Neural progenitor cell (in vitro differentiated cells): ENCODE data around the gene EGR4.

Experiments used
- EZH2phosphoT487 ChIP-seq: fragments of 200-600 bp; sonication (generic); IDR thresholded peaks from 2 replicates; pipeline ENCODE4 v1.6.1; 2017; ENCODE audit warnings: antibody characterized with exemption
- TF ChIP-seq, protein P1 (sequence below): fragments of 200-600 bp; sonication (generic); IDR thresholded peaks from 2 replicates; pipeline ENCODE4 v1.5.1; 2017; ENCODE audit warnings: antibody characterized with exemption, mild to moderate bottlenecking

DNA sequence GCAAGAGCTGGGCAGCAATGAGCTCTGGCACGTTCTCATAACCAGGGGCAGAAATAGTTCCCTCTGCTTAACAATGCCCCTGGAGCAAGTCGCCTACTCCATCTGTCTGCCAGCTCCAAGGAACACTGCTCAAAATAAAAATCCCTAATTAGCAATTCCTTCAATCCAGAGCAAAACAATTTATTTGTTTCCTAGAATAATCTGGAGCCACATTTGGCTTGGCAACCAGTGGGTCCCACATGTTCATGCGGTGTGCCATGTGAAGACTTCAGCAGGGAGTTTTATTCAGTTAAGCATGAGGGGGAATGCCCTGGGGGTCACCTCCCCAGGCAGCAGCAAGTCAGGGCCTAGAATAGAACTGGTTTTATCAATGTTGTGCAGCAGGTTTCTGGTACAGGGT lies 7.6 kb upstream of the EGR4 start:
- TF ChIP-seq, protein P1, sequence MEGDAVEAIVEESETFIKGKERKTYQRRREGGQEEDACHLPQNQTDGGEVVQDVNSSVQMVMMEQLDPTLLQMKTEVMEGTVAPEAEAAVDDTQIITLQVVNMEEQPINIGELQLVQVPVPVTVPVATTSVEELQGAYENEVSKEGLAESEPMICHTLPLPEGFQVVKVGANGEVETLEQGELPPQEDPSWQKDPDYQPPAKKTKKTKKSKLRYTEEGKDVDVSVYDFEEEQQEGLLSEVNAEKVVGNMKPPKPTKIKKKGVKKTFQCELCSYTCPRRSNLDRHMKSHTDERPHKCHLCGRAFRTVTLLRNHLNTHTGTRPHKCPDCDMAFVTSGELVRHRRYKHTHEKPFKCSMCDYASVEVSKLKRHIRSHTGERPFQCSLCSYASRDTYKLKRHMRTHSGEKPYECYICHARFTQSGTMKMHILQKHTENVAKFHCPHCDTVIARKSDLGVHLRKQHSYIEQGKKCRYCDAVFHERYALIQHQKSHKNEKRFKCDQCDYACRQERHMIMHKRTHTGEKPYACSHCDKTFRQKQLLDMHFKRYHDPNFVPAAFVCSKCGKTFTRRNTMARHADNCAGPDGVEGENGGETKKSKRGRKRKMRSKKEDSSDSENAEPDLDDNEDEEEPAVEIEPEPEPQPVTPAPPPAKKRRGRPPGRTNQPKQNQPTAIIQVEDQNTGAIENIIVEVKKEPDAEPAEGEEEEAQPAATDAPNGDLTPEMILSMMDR: no peak
- TF ChIP-seq EZH2phosphoT487: no peak
